K562 (cell line): ENCODE results near the gene PITPNM3. TPM values are rescaled to one million over a fixed set of nuclear protein-coding genes. Genes with fewer than 3 reads are reported as not detected.

ENCODE experiments used
- ATAC-seq: fragments of 200-7000 bp; cut with Tn5 transposase; 3 replicates; pipeline ENCODE4 v1.9.1; 2020; ENCODE audit warnings: moderate library complexity
- BruUV-seq: library from RNA; stranded (reverse); fragments of 400-500 nt; replicated peaks from 2 replicates; lab custom pipeline; 2021; lab: Mats Ljungman, UMichigan
- CTCF ChIA-PET: fragments of 300-600 bp; formaldehyde crosslinking; extraction: SDS; loops from one replicate; lab custom pipeline; 2021; ENCODE audit warnings: low intra/inter-chr PET ratio; lab: Yijun Ruan, JAX
- POLR2A ChIA-PET: fragments of 300-600, 350-650 bp; sonication (Branson Sonifier 250); formaldehyde crosslinking; extraction: SDS; loops from one replicate; lab custom pipeline; 2021; ENCODE audit warnings: antibody characterized with exemption, inconsistent platforms; lab: Yijun Ruan, JAX
- DNase-seq, 4 experiments: peaks; one replicate each; pipeline versions ENCODE4 v3.0.0 to v3.0.0-alpha.2; 2011 to 2018; ENCODE audit warnings: low spot score in 3 of 4, mixed read lengths in 3 of 4; ENCODE audit errors: extremely low read depth in 1 of 4
- FAIRE-seq: peaks from 2 replicates; lab custom pipeline; 2011; peaks lifted over from hg19 to GRCh38; lab: Jason Lieb, UNC
- H2AFZ ChIP-seq: 2 replicates; pipeline ENCODE4 v1.6.0; 2011; ENCODE audit warnings: low read depth, low read length, control low read depth, inconsistent platforms
- H3K27ac ChIP-seq: fragments of 200-600 bp; 3 replicates; pipeline ENCODE4 v1.8.0; 2011; ENCODE audit warnings: low read depth, mild to moderate bottlenecking, control low read depth, inconsistent platforms, low read length, moderate library complexity, mixed read lengths; ENCODE audit errors: extremely low read depth
- H3K27me3 ChIP-seq, 2 experiments: fragments of 300-600 bp in 1 of 2; 2 replicates in 1 of 2; 3 replicates in 1 of 2; pipeline versions ENCODE4 v1.6.0 to v1.8.0; 2011; ENCODE audit warnings: inconsistent platforms in 2 of 2, low read length in 2 of 2, mild to moderate bottlenecking in 1 of 2, mixed read lengths in 1 of 2, moderate library complexity in 1 of 2; ENCODE audit not compliant: control insufficient read depth in 2 of 2, insufficient read depth in 2 of 2
- H3K36me3 ChIP-seq: fragments of 300-600 bp; 3 replicates; pipeline ENCODE4 v1.8.0; 2011; ENCODE audit warnings: mild to moderate bottlenecking, low read length, inconsistent platforms; ENCODE audit not compliant: control insufficient read depth, insufficient read depth
- H3K4me1 ChIP-seq, 2 experiments: fragments of 200-600 bp in 1 of 2; replicated peaks in 1 of 2; 2 replicates in 1 of 2; 3 replicates in 1 of 2; pipeline versions ENCODE4 v1.5.1 to v1.8.0; 2011; ENCODE audit warnings: inconsistent platforms in 2 of 2, low read length in 2 of 2, mild to moderate bottlenecking in 1 of 2, mixed read lengths in 1 of 2, moderate library complexity in 1 of 2; ENCODE audit not compliant: control insufficient read depth in 2 of 2, insufficient read depth in 2 of 2
- H3K4me2 ChIP-seq: 2 replicates; pipeline ENCODE4 v1.6.1; 2011; ENCODE audit warnings: low read length, control low read depth, inconsistent platforms, mixed read lengths; ENCODE audit not compliant: insufficient read depth
- H3K4me3 ChIP-seq: fragments of 200-600 bp; sonication (generic), shearing (Covaris generic); 2 replicates; pipeline ENCODE4 v1.5.1; 2016; ENCODE audit warnings: control low read depth, inconsistent platforms
- H3K79me2 ChIP-seq: fragments of 200-600 bp; 3 replicates; pipeline ENCODE4 v1.8.0; 2011; ENCODE audit warnings: low read length, inconsistent platforms; ENCODE audit not compliant: control insufficient read depth, insufficient read depth
- H3K9ac ChIP-seq, 2 experiments: 2 replicates each; pipeline versions ENCODE4 v1.6.0 to v1.6.1; 2011; ENCODE audit warnings: low read depth in 2 of 2, low read length in 2 of 2, control low read depth in 1 of 2, inconsistent platforms in 1 of 2, mild to moderate bottlenecking in 1 of 2, mixed read lengths in 1 of 2; ENCODE audit not compliant: insufficient read depth in 1 of 2
- H3K9me1 ChIP-seq: one replicate; pipeline ENCODE4 v1.6.0; 2011; ENCODE audit warnings: inconsistent platforms, mild to moderate bottlenecking, low read length, moderate library complexity; ENCODE audit not compliant: control insufficient read depth, insufficient read depth
- H3K9me3 ChIP-seq: replicated peaks from 2 replicates; pipeline ENCODE4 v1.5.1; 2011; ENCODE audit warnings: low read depth, low read length, inconsistent platforms; ENCODE audit not compliant: control insufficient read depth, insufficient read depth
- H4K20me1 ChIP-seq: replicated peaks from 2 replicates; pipeline ENCODE4 v1.6.1; 2011; ENCODE audit warnings: low read length, inconsistent platforms, mixed read lengths; ENCODE audit not compliant: control insufficient read depth, insufficient read depth
- FOS ChIP-seq: IDR thresholded peaks from 3 replicates; pipeline ENCODE4 v1.6.1; 2011; ENCODE audit not compliant: insufficient read length; ENCODE audit errors: extremely low read depth
- HOXB6 ChIP-seq: fragments of 250-450 bp; sonication (Bioruptor Pico); IDR thresholded peaks from 2 replicates; pipeline ENCODE4 v1.5.1; 2022; ENCODE audit warnings: mild to moderate bottlenecking, borderline replicate concordance
- NR2C1 ChIP-seq, 2 experiments: fragments of 450-650 bp; IDR thresholded peaks; 2 replicates each; pipeline ENCODE4 v1.6.1; 2017; ENCODE audit warnings: mild to moderate bottlenecking in 2 of 2, antibody characterized with exemption in 1 of 2, inconsistent platforms in 1 of 2, missing compliant biosample characterization in 1 of 2, missing genetic modification characterization in 1 of 2
- PHF21A ChIP-seq: fragments of 450-650 bp; IDR thresholded peaks from 2 replicates; pipeline ENCODE4 v1.6.1; 2017; ENCODE audit warnings: low read depth, borderline replicate concordance
- ZNF184 ChIP-seq: sonication (generic); formaldehyde crosslinking; IDR thresholded peaks from 2 replicates; pipeline ENCODE4 v1.5.0; 2020; ENCODE audit warnings: missing genetic modification reagents
- ZNF347 ChIP-seq: fragments of 450-650 bp; formaldehyde crosslinking; IDR thresholded peaks from 2 replicates; pipeline ENCODE4 v1.4.0; 2020; ENCODE audit warnings: low read depth, mild to moderate bottlenecking, moderate library complexity
- ZSCAN32 ChIP-seq: fragments of 450-650 bp; formaldehyde crosslinking; IDR thresholded peaks from 2 replicates; pipeline ENCODE4 v1.4.0; 2020; ENCODE audit warnings: mild to moderate bottlenecking, moderate library complexity
- WGBS: fragments of 100-300 bp; shearing (Covaris generic); methylation state at CpG from one replicate; pipeline ENCODE4 v1.1.6; 2016; ENCODE audit warnings: low coverage, mixed read lengths; ENCODE audit not compliant: insufficient coverage; ENCODE audit errors: missing lambda C conversion rate; 5-methylcytosine and 5-hydroxymethylcytosine counted together
- in situ Hi-C: fragments of 300-500 bp; cut with MboI; formaldehyde crosslinking; loops from 4 replicates; pipeline ENCODE4 v1.15.0; 2018; ENCODE audit warnings: inconsistent platforms, mixed read lengths
- intact Hi-C: fragments of 100-400 bp; cut with micrococcal nuclease; formaldehyde crosslinking; loops from 2 replicates; pipeline ENCODE4 v1.14.2; 2022
- polyA plus RNA-seq, 8 experiments: library from polyadenylated mRNA; depleted of rRNA in 4 of 8; stranded (reverse) in 5 of 8; unstranded in 3 of 8; fragments of >200 nt; fragmentation: Nextera tagmentation in 2 of 8; fragmentation: Illumina TruSeq in 1 of 8; extraction: Ambion mirVana in 2 of 8; extraction: Trizol in 1 of 8; gene quantifications; 2 replicates each; pipeline versions ENCODE4 v1.2.1 to v1.2.3, GENCODE V29; 2011 to 2014; ENCODE audit warnings: inconsistent platforms in 1 of 8, missing spikeins in 1 of 8
- total RNA-seq, 7 experiments: library from RNA; depleted of rRNA in 6 of 7; stranded (reverse); fragments of >200 nt in 6 of 7; fragmentation: Illumina TruSeq in 2 of 7; extraction: Trizol in 2 of 7; gene quantifications; 2 replicates each; pipeline versions ENCODE4 v1.2.1 to v1.2.3, GENCODE V29; 2011 to 2021; ENCODE audit warnings: low replicate concordance in 1 of 7
- TF ChIP-seq, protein P1 (sequence below): fragments of 450-650 bp; formaldehyde crosslinking; conservative IDR thresholded peaks from 2 replicates; pipeline ENCODE4 v1.4.0; 2022; ENCODE audit warnings: mild to moderate bottlenecking, missing genetic modification characterization
- TF ChIP-seq, protein P2 (sequence below), 3 experiments: fragments of 200-800 bp in 1 of 3; fragments of 250-450 bp in 1 of 3; fragments of 450-650 bp in 1 of 3; sonication (Bioruptor Pico) in 1 of 3; sonication (Bioruptor generic) in 1 of 3; formaldehyde crosslinking in 1 of 3; IDR thresholded peaks; 2 replicates each; pipeline versions ENCODE4 v1.6.1 to v1.8.0; 2016 to 2022; ENCODE audit warnings: mild to moderate bottlenecking in 2 of 3, missing genetic modification characterization in 2 of 3, missing compliant biosample characterization in 1 of 3, moderate library complexity in 1 of 3

PITPNM3 gene
- total and polyA plus RNA-seq, 9 of the 15 experiments (the other 6 are each of a cell fraction or from before 2014, with no cell fraction given): 0.14 to 0.38 (median 0.22) TPM; not detected in 2

DNA sequence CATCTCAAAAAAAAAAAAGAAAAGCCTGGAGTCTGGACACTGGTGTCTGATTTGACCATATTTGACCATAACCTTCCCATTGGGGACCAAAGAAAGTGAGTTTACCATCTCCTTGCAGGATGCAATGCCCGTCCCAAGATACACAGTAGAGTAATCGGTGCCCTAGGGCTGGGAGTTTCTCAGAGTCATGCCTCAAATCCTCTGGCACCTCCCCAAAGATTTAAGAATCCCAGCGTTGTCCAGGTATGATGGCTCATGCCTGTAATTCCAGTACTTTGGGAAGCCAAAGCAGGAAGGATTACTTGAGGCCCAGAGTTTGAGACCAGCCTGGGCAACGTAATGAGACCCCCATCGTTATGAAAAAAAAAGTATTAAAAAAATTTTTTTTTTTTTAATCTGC is 5.0 kb downstream of the PITPNM3 start:
- H3K4me3 ChIP-seq: no peak overlapping the region
- H3K4me2 ChIP-seq: no peak overlapping the region
- ChIA-PET CTCF (no interaction called here), POLR2A (interaction anchor here (1.8 kb wide), 1 partner anchor 17 kb away, joined by 6 read pairs; no protein-coding TSS in a partner anchor)
- 3% methylated on average over 4 of the region's 5 CpGs for WGBS
- H3K27ac ChIP-seq: no peak overlapping the region
- H3K9me1 ChIP-seq: no peaks in the 10 kb centered on the region
- TF ChIP-seq ZNF347 (CRISPR knock-in tag) (no peak), NR2C1 (IDR thresholded peaks at IDR 0.05) (no peak), NR2C1 (tag; IDR thresholded peaks at IDR 0.05) (no peak), ZNF184 (CRISPR knock-in tag) (no peak), ZSCAN32 (no peak), HOXB6 (no peak), FOS (no peak), PHF21A (no peak)
- TF ChIP-seq, protein P1, sequence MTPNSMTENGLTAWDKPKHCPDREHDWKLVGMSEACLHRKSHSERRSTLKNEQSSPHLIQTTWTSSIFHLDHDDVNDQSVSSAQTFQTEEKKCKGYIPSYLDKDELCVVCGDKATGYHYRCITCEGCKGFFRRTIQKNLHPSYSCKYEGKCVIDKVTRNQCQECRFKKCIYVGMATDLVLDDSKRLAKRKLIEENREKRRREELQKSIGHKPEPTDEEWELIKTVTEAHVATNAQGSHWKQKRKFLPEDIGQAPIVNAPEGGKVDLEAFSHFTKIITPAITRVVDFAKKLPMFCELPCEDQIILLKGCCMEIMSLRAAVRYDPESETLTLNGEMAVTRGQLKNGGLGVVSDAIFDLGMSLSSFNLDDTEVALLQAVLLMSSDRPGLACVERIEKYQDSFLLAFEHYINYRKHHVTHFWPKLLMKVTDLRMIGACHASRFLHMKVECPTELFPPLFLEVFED (CRISPR knock-in tag): no peak
- TF ChIP-seq, protein P2, sequence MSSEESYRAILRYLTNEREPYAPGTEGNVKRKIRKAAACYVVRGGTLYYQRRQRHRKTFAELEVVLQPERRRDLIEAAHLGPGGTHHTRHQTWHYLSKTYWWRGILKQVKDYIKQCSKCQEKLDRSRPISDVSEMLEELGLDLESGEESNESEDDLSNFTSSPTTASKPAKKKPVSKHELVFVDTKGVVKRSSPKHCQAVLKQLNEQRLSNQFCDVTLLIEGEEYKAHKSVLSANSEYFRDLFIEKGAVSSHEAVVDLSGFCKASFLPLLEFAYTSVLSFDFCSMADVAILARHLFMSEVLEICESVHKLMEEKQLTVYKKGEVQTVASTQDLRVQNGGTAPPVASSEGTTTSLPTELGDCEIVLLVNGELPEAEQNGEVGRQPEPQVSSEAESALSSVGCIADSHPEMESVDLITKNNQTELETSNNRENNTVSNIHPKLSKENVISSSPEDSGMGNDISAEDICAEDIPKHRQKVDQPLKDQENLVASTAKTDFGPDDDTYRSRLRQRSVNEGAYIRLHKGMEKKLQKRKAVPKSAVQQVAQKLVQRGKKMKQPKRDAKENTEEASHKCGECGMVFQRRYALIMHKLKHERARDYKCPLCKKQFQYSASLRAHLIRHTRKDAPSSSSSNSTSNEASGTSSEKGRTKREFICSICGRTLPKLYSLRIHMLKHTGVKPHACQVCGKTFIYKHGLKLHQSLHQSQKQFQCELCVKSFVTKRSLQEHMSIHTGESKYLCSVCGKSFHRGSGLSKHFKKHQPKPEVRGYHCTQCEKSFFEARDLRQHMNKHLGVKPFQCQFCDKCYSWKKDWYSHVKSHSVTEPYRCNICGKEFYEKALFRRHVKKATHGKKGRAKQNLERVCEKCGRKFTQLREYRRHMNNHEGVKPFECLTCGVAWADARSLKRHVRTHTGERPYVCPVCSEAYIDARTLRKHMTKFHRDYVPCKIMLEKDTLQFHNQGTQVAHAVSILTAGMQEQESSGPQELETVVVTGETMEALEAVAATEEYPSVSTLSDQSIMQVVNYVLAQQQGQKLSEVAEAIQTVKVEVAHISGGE (CRISPR knock-in tag; IDR thresholded peaks at IDR 0.05): no peak
- H3K9ac ChIP-seq: no peak overlapping the region
- intact Hi-C loops: no loop called here
- in situ Hi-C loops: no loop called here
- H3K4me1 ChIP-seq: peaks cover 0 to 11% of the 10 kb centered on the region in 2 experiments; a peak in 3 of 5 replicates
- H4K20me1 ChIP-seq: peaks cover 4% of the 10 kb centered on the region; the same call in 1 of the 2 replicates
- ATAC-seq: no peak
- DNase-seq: no peak
- H3K9me3 ChIP-seq: no peaks in the 10 kb centered on the region
- H3K36me3 ChIP-seq: no peaks in the 10 kb centered on the region
- no TSS peak for BruUV-seq
- H3K79me2 ChIP-seq: no peaks in the 10 kb centered on the region
- no peak overlapping the region for H2AFZ ChIP-seq
- FAIRE-seq: no peak
- H3K27me3 ChIP-seq: peaks cover 13 to 42% of the 10 kb centered on the region in 2 experiments; a peak in 4 of 5 replicates
